Occipital lobe (tissue), 2 donors: ENCODE results near the gene SPC25. TPM values are rescaled to one million over a fixed set of nuclear protein-coding genes. Genes with fewer than 3 reads are reported as not detected.

Experiments used
- DNase-seq: peaks from one replicate; lab custom pipeline; 2025; lab: John Stamatoyannopoulos, UW
- total RNA-seq: library from RNA; depleted of rRNA; stranded (reverse); fragments of >200 nt; gene quantifications from one replicate; pipeline ENCODE4 v1.2.3, GENCODE V29; 2014

Gene SPC25
- total RNA-seq, 1 donor from 2014 or later: 3.4 TPM

DNA sequence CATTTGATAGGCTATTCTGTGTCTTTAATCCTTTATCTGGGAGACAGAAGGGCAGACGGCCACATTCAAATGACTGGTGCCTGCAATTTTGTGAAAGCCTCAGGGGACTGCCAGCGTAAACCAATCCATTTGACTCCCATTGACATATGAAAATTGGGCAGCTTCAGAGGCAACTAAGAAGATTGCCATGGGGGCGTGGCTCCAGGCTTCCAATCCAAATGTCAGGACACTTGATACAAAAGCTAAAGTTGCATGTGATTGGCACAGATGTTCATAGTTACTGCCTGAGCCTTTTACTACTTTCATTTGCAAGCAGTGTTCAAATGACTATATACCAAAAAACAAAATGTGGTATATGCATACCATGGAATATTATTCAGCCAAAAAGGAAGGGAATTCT is 42.0 kb downstream of the SPC25 start:
- no peak for DNase-seq

DNA sequence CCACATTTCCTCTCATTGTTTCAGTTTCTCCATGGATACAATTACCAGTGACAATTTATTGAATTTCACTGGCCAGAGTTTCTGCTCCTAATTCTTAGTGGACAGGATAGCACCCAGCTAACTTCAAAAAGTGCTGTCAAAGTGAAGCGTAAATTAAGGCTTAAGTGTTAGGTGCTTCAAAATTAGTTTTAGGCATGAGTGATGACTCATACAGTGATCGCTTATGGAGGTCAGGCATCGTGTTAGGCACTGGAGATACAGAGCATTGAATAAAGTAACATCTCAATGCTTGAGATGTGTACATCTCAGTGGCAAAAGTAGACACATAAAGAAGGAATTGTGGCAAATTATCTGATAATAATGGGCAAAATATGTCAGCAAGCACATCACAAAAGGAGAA is 47.0 kb downstream of the SPC25 start:
- no peak for DNase-seq

DNA sequence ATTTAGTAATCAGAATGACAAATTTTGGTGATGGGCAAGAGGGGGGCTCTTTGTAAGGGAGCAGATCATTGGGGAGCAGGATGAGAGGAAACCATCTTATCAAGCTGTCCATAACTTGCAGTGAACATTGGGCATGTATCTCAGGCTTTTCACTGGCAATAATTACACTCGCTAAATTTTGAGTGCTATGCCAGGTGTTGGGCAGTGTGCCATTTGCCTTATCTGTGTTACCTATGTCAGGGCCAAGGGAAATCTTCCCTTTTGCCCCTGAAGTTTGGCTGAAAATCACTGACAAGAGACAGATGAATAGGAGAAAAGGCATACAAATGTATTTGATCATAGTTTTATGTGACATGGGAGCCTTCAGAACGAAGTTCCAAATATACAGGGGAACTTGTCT is 48.8 kb downstream of the SPC25 start:
- DNase-seq: no peak

- no peak for DNase-seq
These were observed 54.3 kb downstream of the SPC25 start for GRCh38 chr2:168835969-168836368.

GRCh38 chr2:168831662-168832061 is 58.6 kb downstream of the SPC25 start:
- no peak for DNase-seq

DNA sequence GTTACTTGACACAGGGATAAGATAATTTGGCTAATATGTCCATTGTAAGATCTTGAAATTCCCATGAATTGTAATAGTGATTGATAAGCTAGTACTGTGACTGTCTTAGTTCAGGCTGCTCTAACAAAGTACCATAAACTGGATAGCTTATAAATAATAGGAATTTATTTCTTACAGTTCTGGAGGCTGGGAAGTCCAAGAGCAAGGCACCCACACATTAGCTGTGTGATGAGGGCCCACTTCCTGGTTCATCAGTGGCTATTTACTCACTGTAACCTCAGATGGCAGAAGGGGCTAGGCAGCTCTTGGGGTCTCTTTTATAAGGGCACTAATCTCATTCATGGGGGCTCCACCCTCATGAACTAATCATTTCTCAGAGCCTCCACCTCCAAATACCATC is 59.3 kb downstream of the SPC25 start:
- no peak for DNase-seq

GRCh38 chr2:168825126-168825525 is 65.1 kb downstream of the SPC25 start:
- no peak for DNase-seq

DNA sequence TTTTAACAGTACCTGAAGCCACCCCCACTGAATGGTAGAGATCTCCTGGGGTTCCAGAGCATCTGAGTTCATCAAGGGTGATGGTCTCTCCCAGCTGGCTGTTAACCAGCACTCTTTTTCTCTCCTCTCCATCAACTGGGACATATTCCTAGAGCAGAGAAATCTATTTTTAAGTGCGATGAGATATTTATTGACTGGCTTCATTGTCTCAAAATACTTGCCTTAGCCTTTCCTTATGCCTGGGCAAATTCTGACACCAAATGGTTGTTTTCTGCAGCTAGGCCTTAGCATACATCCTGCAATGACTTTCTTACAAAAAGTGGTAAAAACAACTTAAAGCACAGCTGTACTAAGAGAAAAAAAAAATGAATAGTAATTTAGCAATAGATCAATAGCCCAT is 68.2 kb downstream of the SPC25 start:
- DNase-seq: no peak

DNA sequence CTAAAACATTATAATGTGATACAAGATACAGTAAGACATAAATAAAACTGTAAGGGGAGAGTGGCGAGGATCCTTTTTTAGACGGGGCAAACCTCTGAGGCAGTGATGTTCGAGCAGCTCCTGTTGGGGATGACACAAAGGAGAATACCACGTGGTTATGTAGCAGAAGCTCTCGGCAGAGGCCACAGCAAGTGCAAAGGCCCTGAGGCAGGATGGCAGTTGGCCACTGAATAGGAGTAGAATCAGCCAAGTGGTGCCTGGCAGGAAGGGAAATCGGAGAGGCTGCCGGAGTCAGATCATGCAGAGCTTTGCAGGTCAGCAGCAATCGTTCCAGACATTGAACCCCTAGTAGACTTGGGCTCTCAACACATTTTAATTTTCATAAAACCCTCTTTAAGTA is 68.7 kb downstream of the SPC25 start:
- no peak for DNase-seq

Other genes with a start within 250 kb of the SPC25 start
- gene NOSTRIN, start 87.8 kb downstream of the SPC25 start, total RNA-seq: 3.9 TPM
- not detected for gene G6PC2, start 10.9 kb upstream of the SPC25 start, total RNA-seq
- 0.16 TPM for gene ABCB11, start 140.9 kb upstream of the SPC25 start, total RNA-seq
- gene DHRS9, start 179.1 kb upstream of the SPC25 start, total RNA-seq: 0.94 TPM